ENCODE data around the gene MT1E.

Gene MT1E

DNA sequence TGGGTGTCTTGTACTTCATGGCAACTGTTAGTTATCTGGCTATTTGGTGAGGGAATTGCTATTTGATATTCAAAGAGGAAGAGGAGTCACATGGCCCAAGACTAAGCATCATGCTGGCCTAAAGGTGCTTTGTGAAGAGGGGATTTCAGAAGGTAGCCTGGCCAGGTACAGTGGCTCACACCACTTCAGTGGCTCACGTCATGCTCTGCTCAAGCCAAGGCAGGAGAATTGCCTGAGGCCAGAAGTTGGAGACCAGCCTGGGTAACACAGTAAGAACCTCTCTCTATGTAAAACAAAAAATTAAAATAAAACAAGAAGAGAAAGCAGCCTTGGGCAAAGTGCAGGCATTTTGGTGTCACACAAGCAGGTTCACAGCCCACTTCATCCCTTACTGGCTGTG is 19.7 kb downstream of the MT1E start:
- DNase-seq (ENCODE audit: low read depth) = peak; percentile 51
- TF ChIP-seq, protein P1, sequence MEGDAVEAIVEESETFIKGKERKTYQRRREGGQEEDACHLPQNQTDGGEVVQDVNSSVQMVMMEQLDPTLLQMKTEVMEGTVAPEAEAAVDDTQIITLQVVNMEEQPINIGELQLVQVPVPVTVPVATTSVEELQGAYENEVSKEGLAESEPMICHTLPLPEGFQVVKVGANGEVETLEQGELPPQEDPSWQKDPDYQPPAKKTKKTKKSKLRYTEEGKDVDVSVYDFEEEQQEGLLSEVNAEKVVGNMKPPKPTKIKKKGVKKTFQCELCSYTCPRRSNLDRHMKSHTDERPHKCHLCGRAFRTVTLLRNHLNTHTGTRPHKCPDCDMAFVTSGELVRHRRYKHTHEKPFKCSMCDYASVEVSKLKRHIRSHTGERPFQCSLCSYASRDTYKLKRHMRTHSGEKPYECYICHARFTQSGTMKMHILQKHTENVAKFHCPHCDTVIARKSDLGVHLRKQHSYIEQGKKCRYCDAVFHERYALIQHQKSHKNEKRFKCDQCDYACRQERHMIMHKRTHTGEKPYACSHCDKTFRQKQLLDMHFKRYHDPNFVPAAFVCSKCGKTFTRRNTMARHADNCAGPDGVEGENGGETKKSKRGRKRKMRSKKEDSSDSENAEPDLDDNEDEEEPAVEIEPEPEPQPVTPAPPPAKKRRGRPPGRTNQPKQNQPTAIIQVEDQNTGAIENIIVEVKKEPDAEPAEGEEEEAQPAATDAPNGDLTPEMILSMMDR (IDR thresholded peaks at IDR 0.05; ENCODE audit: insufficient read depth, low read depth, low read length, missing control alignments) = no peak
- H3K4me3 ChIP-seq (ENCODE audit: low read length) = no peak overlapping the region

DNA sequence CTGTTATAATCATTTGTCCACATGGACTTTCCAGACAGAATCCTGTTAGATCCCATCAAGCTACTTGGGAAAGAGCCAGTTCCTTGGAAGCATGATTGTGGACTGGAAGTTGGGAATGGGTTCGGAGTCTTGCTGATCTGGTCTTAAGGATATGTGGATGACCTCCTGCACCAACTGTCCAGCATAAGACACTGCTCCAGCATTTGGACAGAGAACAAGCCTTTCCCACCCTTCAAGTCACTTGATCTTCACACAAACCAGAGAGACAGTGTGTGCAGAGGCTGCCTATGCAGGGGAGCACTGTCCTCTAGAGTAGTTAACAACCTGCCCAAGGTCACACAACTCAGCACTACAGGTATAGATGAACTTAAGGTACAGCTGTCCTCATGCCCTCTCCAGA is 20.3 kb downstream of the MT1E start:
- no peak overlapping the region for H3K4me3 ChIP-seq (ENCODE audit: low read length)
- DNase-seq (ENCODE audit: low read depth) = no peak
- TF ChIP-seq, protein P1 (IDR thresholded peaks at IDR 0.05; ENCODE audit: insufficient read depth, low read depth, low read length, missing control alignments) = no peak

DNA sequence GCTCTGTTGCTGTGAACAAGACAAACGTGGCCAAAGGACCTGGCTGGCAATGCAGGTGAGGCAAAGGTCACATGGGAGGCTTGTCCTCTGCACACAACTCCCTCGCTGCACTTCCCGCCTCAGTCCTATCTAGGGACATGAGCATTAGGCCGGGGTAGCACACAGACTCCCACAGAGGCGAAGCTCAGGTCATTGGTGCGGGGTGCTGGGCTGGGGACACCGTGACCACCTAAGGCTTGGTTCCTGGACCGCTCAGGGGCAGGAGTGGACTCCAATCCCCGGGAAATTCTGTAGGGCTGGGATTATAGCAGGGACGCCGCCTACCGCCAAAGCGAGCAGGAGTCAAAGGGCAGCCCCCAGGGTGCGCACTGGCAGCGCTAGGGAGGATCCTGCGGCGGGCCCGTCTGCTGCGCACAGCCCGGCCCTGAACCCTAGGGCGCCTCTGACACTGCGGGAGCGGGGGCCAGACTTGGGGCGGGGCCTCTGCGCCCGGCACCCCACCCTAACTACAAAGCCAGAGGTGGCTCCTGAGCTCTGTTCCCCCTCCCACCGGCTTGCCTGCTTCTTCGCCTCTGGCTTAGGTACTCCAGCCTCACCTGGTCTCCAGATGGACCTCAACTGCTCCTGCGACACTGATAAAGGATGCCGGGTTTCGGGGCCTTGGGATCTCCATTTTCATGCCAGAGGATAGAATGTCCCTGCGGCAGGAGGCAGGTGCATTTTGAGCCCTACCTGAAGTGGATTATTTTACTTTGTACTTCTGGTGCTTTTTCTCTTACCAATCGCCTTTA is 22.3 kb downstream of the MT1E start:
- H3K4me3 ChIP-seq (ENCODE audit: low read length) = no peak overlapping the region
- no peak for DNase-seq (ENCODE audit: low read depth)

DNA sequence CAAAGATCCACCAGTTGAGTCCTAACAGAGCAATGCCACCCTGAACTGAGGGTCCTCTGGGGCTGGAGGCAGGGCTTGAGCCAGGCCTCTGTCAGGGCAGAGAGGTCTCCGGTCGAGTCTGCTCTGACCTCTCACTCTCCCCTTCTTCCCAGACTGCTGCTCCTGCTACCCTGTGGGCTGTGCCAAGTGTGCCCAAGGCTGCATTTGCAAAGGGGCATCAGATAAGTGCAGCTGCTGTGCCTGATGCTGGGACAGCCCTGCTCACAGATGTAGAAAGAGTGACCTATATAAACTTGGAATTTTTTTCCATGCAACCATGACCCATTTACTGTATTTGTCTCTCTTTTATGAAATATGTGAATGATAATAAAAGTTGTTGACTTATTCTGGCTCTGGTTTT is 23.7 kb downstream of the MT1E start:
- H3K4me3 ChIP-seq (ENCODE audit: low read length) = no peak overlapping the region
- DNase-seq (ENCODE audit: low read depth) = no peak
- TF ChIP-seq, protein P1 (IDR thresholded peaks at IDR 0.05; ENCODE audit: insufficient read depth, low read depth, low read length, missing control alignments) = no peak

More for the DNA sequence above, 22.3 kb downstream of the MT1E start:
- TF ChIP-seq, protein P1 (IDR thresholded peaks at IDR 0.05; ENCODE audit: insufficient read depth, low read depth, low read length, missing control alignments) = no peak

DNA sequence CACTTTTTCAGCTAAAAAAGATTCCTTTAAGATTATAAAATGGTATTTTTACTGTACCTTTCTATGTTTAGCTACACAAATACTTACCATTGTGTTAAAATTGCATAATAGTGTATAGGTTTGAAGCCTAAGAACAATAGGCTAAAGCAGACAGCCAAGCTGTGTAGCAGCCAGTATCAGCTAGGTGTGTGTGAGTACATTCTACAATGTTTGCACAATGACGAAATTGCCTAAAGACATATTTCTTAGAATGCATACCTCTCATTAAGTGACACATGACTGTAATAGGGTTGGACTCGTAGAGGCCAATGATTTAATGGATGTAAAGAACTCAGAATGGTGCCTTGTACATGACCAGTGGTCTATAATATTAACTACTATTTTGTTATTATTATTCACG is 24.2 kb downstream of the MT1E start:
- peak; percentile 97 for DNase-seq (ENCODE audit: low read depth)
- no peak overlapping the region for H3K4me3 ChIP-seq (ENCODE audit: low read length)
- TF ChIP-seq, protein P1 (IDR thresholded peaks at IDR 0.05; ENCODE audit: insufficient read depth, low read depth, low read length, missing control alignments) = no peak

DNA sequence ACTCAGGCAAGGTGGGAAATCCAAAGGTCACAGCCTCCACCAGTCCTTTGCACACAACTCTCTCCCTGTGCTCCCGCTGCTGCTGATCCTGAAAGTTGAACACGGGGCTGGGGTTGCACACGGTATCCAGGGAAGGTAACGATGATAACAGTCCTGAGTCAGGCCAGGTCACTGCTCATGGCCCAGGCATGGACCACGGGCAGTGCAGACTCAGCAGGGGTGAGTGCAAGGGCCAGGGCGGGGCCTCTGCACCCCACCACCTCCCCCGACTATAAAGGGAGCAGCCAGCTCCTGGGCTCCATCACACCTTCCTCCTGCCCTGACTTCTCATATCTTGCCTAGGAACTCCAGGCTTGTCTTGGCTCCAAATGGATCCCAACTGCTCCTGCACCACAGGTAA is 26.0 kb downstream of the MT1E start, which contains the start of gene MT1B:
Gene MT1B (plus strand): TSS at position 301 of the 400 bp plus-strand sequence. CDS start 68 bp downstream, at position 369.
- no peak within 1 kb of the TSS for H3K4me3 ChIP-seq (ENCODE audit: low read length)
- no peak for DNase-seq (ENCODE audit: low read depth)
- TF ChIP-seq, protein P1 (IDR thresholded peaks at IDR 0.05; ENCODE audit: insufficient read depth, low read depth, low read length, missing control alignments) = no peak

DNA sequence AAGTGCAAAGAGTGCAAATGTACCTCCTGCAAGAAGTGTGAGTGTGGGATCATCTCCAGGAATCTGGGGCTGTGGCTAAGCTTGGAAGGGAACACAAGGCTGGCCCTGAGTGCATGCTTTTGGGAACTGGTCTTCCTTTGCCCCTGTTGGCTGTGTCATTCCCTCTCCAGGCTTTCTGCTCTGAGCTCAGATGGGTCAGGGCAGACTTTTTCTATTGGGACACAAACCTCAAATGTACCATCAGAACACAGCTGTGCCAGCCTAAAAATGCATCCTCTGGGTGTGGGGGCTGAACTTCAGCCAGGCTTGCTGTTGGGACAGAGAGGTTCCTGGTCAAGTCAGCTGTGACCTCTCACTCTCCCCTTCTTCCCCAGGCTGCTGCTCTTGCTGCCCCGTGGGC is 27.0 kb downstream of the MT1E start:
- TF ChIP-seq, protein P1 (IDR thresholded peaks at IDR 0.05; ENCODE audit: insufficient read depth, low read depth, low read length, missing control alignments) = no peak
- H3K4me3 ChIP-seq (ENCODE audit: low read length) = no peak overlapping the region
- no peak for DNase-seq (ENCODE audit: low read depth)
